ENCODE data around the gene TM2D1. TPM values are rescaled to one million over a fixed set of nuclear protein-coding genes. Genes with fewer than 3 reads are reported as not detected.

Gene TM2D1
- total and polyA plus RNA-seq, 10 donors: 17.0 to 68.6 (median 46.3) TPM

- WGBS, 5 donors: 91 to 97% (median 96%) methylated on average over 2 of the region's 2 CpGs
- Histone ChIP-seq H3K4me1 (peaks cover 0 to 7% (median 4%) of the 10 kb centered on the region in 6 donors), H3K9me3 (no peaks in the 10 kb centered on the region), H3K36me3 (no peaks in the 10 kb centered on the region), H3K4me3 (no peak overlapping the region), H3K27ac (no peak overlapping the region), H3K27me3 (replicated peaks in 1 of 7) (no peaks in the 10 kb centered on the region)
- intact Hi-C loops (cut with DNase I; ENCODE audit: low total_unique reads): no loop called here
- TF ChIP-seq POLR2A (IDR thresholded peaks at IDR 0.05) (no peak), POLR2AphosphoS5 (IDR thresholded peaks at IDR 0.05) (no peak)
- TF ChIP-seq, protein P1, sequence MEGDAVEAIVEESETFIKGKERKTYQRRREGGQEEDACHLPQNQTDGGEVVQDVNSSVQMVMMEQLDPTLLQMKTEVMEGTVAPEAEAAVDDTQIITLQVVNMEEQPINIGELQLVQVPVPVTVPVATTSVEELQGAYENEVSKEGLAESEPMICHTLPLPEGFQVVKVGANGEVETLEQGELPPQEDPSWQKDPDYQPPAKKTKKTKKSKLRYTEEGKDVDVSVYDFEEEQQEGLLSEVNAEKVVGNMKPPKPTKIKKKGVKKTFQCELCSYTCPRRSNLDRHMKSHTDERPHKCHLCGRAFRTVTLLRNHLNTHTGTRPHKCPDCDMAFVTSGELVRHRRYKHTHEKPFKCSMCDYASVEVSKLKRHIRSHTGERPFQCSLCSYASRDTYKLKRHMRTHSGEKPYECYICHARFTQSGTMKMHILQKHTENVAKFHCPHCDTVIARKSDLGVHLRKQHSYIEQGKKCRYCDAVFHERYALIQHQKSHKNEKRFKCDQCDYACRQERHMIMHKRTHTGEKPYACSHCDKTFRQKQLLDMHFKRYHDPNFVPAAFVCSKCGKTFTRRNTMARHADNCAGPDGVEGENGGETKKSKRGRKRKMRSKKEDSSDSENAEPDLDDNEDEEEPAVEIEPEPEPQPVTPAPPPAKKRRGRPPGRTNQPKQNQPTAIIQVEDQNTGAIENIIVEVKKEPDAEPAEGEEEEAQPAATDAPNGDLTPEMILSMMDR (IDR thresholded peaks at IDR 0.05 in 8 of 11, conservative IDR thresholded peaks at IDR 0.05 in 3 of 11): no peak
- no peak for DNase-seq
These were observed 77.8 kb downstream of the TM2D1 start for GRCh38 chr1:61647142-61647541.

DNA sequence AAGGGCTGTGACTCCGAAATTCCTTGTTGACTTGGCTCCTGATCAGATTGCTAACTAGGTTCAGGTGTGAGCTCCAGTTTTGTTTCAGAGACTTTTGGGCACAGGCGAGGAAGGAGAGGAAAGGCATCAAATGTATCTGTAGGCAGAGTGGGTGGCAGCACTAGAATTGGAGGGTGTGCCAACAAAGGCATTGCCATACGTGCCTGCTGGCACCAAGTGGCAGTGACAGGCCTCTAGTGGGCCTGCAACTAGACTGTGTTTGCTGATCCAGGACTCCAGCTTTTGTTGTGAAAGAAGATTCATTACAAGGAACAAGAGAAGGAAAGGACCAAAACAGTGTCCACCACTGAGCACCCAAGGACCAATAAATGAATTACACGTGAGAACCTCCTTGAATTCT lies 79.5 kb downstream of the TM2D1 start:
- no peak for DNase-seq
- no peaks in the 10 kb centered on the region for H3K27me3 ChIP-seq (replicated peaks in 1 of 7)
- no peaks in the 10 kb centered on the region for H3K9me3 ChIP-seq
- WGBS, 5 donors: 84 to 93% (median 89%) methylated on average over 4 of the region's 4 CpGs
- no peak overlapping the region for H3K4me3 ChIP-seq
- intact Hi-C loops (cut with DNase I; ENCODE audit: low total_unique reads): no loop called here
- TF ChIP-seq, protein P1 (IDR thresholded peaks at IDR 0.05 in 8 of 11, conservative IDR thresholded peaks at IDR 0.05 in 3 of 11): no peak
- H3K36me3 ChIP-seq: no peaks in the 10 kb centered on the region
- no peak overlapping the region for H3K27ac ChIP-seq
- peaks cover 0 to 24% (median 13%) of the 10 kb centered on the region in 6 donors for H3K4me1 ChIP-seq

GRCh38 chr1:61644303-61644702 lies 80.6 kb downstream of the TM2D1 start:
- no peaks in the 10 kb centered on the region for H3K9me3 ChIP-seq
- no peak overlapping the region for H3K27ac ChIP-seq
- intact Hi-C loops (cut with DNase I; ENCODE audit: low total_unique reads): no loop called here
- peaks cover 0 to 27% (median 14%) of the 10 kb centered on the region in 6 donors for H3K4me1 ChIP-seq
- no peak overlapping the region for H3K4me3 ChIP-seq
- no peaks in the 10 kb centered on the region for H3K27me3 ChIP-seq (replicated peaks in 1 of 7)
- no peaks in the 10 kb centered on the region for H3K36me3 ChIP-seq
- WGBS, 5 donors: 84 to 95% (median 90%) methylated on average over 4 of the region's 4 CpGs
- DNase-seq: no peak
- TF ChIP-seq, protein P1 (IDR thresholded peaks at IDR 0.05 in 8 of 11, conservative IDR thresholded peaks at IDR 0.05 in 3 of 11): no peak
- TF ChIP-seq POLR2A (IDR thresholded peaks at IDR 0.05) (no peak), POLR2AphosphoS5 (IDR thresholded peaks at IDR 0.05) (no peak)

DNA sequence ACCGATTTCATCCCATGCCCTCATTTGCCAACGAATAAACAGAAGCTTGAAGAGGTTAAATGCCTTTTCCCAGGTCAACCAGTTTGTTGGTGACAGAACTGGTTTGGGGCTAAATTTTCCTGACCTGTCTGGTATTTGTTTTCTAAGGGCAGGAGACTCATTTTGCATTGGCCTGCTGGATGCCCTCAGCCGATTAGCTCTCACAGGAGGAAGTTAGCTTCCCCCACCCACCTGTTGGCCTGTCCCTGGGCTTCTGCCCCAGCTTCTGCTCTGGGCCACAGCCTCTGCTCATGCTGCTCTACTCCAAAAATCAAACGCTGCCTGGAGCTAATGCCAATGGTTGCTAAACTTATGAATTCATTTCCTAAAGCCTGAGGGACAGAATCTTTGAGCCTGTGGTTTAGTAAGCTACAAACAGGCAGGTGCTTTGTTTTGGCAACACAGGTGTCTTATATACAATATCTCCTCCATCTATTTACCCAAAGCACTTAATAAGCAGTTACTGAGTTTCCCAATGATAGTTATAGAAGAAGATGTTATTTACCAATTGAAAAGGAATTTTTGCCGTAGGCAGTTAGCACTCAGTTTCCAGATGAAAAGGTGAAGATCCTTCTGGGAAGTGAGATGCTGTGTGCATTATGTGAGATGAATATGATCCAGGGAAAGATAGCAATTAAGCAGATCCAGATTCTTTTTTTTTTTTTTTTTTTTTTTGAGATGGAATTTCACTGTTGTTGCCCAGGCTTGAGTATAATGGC lies 82.3 kb downstream of the TM2D1 start:
- Histone ChIP-seq H3K27me3 (replicated peaks in 1 of 7) (no peaks in the 10 kb centered on the region), H3K4me1 (peaks cover 0 to 30% (median 14%) of the 10 kb centered on the region in 6 donors), H3K27ac (no peak overlapping the region), H3K9me3 (no peaks in the 10 kb centered on the region), H3K36me3 (no peaks in the 10 kb centered on the region), H3K4me3 (no peak overlapping the region)
- intact Hi-C loops (cut with DNase I; ENCODE audit: low total_unique reads): no loop called here
- DNase-seq: no peak
- no peak for TF ChIP-seq POLR2A (IDR thresholded peaks at IDR 0.05)
- TF ChIP-seq POLR2AphosphoS5 (IDR thresholded peaks at IDR 0.05): no peak
- TF ChIP-seq, protein P1 (IDR thresholded peaks at IDR 0.05 in 8 of 11, conservative IDR thresholded peaks at IDR 0.05 in 3 of 11): no peak
- 60 to 67% (median 63%) methylated on average over 5 of the region's 5 CpGs for WGBS, 5 donors
